UCSD-AML1 (cell line): ENCODE results near the gene NRL.

Experiments
- DNase-seq: peaks from one replicate; lab custom pipeline; 2025; ENCODE audit not compliant: unreplicated experiment; lab: John Stamatoyannopoulos, UW

Gene NRL

DNA sequence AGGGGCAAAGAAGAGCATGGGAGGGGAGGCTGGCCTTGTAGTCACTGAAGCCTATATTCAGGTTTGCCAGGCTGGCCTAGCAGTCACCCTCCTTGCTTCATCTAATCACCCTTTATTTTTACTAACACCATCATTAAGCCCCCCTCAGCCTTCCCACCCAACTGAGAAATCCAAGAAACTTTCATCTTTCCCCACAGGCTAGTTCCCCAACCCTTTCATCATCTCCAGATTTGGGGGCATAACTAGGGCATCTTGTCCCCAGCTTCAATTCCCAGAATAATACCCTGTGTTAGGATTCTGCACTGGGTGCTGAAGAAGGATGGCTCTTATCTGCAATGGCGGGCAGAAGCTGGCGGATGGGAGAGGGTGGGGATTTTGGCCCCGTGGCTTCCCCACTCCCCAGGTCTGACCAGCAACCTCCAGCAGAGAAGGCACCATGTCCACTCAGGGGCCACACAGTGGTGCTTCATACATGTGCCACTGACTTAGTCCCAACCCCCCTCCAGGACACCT lies 13.7 kb downstream of the NRL start:
- no peak for DNase-seq

DNA sequence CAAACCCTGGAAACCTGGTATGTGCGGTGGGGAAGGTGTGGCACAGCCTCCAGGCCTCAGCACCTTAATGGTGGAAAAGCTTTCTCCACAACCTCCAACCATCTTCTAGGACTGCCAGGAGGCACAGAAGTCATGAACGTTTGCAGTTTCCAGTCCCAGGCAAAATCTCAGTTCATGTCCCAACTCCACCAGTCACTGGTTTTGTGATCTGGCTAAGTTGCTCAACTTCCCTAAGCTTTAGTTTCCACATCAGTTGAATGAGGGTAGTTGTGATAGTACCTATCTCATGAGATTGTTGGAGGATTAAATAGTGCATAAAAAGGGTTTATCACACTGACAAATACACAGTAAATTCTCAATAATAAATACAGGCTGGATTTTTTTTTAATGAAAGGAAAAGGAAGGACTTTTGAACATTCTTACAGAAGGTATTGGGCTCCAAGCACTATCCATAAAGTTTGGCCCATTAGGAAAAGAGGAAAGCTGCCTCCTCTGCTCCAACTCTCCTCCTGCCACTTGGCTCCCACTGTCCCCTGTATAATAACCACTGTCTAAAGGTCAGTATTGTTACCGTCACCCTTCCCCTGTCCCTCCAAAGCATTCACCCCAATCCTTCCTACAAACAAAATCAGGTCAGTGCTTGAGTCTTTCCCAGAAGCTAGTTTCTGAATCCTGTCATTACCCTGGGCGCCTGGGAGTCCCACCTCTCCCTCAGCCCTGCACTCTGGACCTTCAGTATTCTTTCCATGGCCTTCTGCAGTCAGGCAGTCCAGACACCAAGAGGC lies 14.4 kb downstream of the NRL start:
- no peak for DNase-seq

DNA sequence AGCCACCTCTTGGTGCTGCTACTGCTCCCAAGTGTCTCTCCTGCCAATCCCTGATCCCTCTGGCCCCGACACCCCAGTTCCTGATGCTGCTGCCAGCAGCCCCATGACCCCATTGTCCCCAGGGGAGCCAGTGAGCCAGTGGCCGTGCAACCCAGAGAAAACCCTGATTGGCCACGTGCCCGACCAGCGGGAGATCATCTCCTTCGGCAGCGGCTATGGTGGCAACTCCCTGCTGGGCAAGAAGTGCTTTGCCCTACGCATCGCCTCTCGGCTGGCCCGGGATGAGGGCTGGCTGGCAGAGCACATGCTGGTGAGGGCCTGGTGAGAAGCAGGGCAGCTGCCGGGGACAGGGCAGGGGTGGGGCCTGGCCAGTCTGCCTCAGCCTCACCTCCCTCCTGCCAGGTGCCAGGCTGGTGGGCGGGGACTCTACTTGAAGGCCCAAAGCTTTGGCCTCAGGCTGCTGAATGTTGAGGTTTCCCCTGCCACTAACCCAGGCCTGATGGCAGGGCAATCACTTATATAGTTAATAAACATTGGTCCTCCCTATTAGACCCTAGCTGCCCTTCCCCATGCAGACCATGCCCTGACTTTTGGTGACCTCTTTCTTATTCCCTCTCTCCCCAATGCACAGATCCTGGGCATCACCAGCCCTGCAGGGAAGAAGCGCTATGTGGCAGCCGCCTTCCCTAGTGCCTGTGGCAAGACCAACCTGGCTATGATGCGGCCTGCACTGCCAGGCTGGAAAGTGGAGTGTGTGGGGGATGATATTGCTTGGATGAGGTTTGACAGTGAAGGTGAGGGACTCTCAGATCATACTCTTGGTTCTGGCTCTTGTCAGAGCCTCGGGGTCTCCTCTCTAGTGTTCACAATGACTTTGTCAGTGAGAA lies 15.6 kb downstream of the NRL start:
- DNase-seq = no peak

DNA sequence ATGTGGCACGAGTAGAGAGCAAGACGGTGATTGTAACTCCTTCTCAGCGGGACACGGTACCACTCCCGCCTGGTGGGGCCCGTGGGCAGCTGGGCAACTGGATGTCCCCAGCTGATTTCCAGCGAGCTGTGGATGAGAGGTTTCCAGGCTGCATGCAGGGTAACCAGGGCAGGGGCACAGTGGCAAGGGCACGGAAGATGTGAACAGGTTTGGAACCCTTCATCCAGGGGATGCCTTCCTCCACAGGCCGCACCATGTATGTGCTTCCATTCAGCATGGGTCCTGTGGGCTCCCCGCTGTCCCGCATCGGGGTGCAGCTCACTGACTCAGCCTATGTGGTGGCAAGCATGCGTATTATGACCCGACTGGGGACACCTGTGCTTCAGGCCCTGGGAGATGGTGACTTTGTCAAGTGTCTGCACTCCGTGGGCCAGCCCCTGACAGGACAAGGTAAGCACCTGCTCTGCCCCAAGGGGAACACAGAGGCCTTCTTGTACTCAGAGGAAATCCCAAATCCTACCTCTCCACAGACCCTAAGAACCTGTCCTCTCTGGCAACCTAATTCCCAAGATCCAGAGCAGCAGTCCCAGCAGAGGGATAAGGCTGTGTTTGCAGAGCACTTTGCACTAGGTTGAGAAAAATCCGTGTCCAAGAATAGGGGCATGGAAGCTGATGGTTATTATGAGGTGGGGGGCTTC lies 16.4 kb downstream of the NRL start:
- DNase-seq = no peak

DNA sequence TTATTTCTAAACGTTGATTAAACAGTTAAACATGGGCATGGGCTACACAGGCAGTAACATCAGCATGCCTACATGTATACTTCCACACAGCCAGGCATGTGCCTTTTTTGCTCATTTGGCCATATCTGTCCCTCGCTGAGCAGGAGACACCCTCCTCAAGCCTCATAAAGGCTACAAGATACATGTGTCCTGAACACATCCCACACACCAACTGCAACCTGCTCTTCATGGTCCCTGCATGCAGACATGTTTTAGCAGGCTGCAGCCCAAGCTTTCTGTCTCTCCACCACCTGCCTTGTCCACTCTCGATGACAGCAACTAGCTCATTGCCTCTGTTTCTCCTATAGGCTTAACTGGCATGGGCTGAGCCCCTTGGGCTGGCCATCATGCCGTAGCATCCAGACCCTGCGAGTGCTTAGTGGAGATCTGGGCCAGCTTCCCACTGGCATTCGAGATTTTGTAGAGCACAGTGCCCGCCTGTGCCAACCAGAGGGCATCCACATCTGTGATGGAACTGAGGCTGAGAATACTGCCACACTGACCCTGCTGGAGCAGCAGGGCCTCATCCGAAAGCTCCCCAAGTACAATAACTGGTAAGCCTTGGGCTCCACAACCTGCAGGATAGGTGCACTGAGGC lies 18.1 kb downstream of the NRL start:
- no peak for DNase-seq

DNA sequence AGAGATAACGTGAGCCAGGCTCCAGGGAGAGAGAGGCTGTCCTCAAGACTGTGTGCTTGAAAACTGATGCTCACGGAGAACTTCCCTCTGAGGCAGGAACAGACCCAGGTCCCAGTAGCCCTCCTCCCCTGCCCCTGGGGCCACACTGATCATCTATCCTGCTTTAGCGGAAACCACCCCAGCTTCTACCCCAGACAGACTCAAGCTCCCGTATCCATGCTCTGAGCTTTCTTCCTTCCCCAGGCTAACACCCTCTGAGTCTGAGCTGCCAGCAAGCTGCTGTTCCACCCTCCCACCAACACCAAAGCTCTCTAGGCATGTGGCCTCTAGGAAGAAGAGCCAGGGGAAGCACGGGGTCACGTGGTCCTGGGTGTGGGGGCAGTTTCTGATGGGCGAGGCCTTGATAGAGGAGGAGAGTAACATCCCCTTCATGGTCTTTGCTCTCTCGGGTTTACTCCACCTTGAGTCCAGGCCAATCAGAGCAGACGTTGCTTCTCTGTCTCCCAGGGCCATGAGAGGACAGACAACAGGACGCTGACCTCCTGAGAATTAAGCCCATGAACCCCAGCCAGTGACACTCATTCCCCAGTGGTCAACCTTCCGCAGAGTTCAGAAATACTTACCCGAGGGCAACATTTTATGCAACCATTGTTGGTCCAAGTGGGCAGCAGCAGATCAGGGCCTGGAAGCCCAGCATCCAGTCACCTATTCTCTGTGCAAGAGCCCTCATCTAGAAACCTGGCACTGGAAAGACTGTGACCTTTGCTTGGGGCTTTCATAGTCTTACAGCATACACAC lies 19.3 kb downstream of the NRL start:
- peak; percentile 71 for DNase-seq

DNA sequence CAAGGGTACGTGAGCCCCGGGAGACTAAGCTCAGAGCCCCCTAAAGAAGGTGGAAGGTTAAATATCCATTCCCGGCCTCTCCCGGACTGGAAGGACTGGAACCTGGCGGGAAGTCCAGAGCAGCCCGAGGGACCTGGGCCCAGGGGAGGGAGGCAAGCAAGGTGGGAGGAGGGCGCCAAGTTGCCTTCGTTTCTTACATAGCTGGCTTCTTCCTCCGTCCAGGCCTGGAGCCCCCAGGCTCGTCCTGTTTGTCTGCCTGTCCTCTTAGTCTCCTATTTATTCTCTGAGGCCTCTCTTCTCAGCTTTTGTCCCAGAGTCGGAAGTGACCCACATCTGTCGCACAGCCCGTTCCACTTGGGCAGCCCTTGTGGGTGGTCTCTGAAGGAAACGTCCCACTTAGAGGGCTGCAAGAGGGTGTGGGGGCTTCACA lies 19.9 kb downstream of the NRL start:
- peak; percentile 57 for DNase-seq

DNA sequence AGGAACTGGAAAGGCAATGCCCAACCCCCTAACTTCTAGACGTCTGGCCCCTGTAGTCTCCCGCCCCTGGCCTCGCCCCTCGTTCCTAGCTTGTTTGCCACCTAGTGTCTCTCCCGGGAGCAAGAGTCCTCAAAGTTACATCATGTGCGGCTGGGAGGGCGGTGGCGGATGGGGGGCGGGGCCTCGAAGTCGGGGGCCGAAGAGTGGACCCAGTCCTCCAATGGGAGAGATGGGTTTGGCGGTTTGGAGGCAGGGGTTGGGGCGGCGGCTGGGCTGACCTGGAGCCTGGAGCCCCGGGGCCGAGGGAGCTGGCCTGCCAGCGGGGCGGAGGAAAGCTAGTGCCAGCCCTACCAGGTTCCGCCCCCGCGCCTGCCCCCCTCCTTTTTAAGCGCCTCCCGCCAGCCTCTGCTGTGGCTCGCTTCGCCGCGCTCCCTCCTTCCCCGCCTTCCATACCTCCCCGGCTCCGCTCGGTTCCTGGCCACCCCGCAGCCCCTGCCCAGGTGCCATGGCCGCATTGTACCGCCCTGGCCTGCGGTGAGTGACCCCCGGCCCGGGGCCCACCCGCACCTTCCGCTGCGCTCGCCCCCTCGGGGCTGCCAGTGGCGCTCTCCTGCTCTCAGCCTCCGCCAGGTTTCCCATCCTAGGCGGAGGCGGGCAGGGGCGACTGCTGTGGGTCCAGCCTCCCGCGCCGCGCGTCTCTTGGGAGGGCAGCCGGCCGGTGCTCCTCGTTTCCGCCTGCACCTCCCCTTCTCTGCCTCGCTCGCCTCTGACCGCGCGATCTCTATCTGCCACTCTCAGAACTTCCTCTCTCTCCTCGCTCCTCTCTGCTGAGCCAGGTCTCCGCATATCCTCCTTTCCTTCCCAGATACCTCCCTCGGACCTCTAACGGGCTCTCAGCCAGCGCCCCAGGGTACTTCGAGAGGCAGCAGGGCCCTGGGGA lies 20.6 kb downstream of the NRL start, which contains the start of gene PCK2:
PCK2 (plus strand) TSS at position 411 of the 940 bp plus-strand sequence; CDS start at position 506, 95 bp downstream.
- peak; percentile 98 for DNase-seq

DNA sequence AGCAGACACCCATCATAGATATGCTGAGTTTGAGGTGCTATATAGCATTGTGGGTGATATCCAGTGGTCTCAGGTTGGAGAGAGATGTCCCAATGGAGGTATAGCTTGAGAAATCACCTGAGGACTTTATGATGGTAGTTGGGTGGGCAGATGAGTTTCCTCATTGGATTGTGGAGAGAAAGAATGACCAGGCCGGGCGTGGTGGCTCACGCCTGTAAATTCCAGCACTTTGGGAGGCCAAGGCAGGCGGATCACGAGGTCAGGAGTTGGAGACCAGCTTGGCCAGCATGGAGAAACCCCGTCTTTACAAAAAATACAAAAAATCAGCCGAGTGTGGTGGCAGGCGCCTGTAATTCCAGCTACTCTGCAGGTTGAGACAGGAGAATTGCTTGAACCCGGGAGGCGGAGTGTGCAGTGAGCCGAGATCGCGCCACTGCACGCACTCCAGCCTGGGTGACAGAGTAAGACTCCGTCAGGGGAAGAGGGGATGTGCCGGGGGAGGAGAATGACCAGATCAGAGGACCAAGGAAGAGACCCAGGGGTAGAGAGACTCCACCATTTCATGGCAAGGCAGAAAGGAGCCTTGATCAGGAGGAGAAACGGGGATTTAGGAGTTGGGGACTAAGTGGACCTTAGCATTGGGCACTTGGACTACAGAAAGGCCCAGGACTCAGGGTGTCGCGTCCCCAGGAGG lies 21.4 kb downstream of the NRL start:
- no peak for DNase-seq

DNA sequence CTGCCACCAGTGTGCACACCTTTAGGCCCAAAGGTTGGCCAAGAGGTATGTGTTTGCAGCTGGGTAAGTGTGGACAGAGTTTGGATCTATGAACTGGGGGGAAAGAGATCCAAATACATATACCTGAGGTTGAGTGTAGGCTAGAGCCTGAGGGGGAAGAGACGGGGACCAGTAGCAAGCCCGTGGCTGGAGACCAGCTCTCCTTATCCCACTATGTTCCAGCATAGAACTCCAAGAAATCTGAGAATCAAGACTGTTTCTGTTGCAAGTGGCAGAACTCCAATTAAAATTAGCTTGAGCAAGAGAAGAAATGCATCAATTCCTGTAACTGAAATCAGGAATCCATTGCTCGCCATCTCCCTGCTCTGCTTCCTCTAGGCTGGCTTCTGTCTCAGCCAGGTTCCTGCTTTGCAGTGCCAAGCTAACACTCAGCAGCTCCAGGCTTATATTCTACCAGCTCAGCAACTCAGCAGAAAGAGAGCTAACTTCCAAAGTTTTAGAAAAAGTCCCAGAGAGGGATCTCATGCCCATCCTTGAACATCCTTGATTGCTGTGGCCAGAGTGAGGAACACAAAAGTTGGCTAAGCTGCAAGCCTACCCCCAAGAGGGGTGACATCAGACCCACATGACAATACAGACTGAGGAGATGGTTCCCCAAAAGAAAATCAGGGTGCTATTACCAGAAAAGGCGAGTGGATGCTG lies 22.1 kb downstream of the NRL start:
- no peak for DNase-seq

DNA sequence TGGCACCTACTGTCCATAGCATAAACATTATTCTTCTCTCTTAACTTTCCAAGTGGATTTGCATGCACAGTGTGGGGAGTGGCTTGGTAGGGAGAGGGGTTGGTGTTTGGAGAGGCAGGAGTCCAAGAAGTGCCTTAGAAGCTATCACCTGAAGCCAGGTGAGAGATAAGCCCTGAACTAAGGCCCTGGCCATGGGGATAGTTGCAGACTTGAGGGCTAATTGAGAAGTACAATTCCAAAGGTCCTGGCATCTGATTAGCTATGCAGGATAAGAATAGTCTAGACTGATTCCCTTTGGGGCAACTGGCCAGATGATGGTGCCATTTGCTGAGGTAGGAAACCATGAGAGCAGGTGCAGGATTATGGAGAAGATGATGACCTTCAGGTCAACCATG lies 22.6 kb downstream of the NRL start:
- no peak for DNase-seq

DNA sequence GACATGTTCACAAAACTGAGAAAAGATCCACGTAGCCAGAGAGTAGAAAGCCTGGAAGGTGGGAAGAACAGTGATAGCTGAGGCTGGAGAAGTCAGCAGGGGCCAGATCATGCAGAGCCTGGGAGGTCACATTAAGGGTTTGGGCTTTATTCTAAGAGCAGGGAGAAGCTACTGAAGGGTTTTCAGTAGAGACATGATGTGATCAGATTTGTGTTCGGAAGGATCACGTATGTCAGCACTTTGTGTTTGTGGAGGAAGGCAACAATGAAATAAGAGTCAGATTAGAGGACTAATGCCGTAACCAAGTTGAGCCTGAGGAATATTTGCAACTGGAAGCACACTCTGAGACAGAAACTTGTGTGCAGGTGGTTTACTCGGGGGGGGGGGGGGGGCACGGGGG lies 24.9 kb downstream of the NRL start:
- no peak for DNase-seq

DNA sequence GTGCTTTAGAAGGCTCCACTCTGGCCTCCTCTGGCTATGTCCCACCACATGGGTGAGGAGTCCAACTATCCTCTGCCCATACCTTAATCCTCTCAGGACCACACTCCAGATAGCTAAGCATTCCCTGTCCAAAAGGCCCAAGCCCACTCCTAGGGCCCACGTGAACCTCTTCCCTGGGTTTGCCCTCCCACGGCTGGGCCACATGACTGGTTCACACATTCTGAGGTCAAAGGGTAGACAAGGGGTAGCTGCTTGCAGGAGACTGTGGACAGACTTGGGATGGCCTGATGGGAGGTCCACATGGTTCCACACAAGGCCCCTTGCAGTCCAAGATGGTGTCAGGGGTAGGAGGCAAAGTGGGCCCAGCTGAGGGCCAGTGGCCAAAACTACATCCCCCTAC lies 26.7 kb downstream of the NRL start:
- DNase-seq = no peak

DNA sequence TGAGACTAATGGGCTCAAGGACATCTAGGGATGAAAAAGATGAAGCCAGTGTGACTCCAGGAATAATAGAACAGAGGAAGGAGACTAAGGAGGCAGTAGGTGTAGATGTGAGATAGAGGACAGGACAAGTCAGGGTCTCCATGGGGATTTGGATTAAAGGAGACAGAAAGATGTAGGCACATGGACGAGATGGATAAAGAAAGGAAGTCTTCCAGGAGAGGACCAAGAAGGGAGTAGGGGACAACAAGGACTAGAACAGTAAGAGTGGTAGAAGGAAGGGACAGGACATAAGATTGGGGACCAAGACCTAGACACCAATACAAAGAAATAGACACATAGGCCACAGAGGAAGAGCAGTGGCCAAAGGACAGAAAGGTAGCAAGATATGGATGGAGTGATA lies 27.7 kb downstream of the NRL start:
- no peak for DNase-seq

DNA sequence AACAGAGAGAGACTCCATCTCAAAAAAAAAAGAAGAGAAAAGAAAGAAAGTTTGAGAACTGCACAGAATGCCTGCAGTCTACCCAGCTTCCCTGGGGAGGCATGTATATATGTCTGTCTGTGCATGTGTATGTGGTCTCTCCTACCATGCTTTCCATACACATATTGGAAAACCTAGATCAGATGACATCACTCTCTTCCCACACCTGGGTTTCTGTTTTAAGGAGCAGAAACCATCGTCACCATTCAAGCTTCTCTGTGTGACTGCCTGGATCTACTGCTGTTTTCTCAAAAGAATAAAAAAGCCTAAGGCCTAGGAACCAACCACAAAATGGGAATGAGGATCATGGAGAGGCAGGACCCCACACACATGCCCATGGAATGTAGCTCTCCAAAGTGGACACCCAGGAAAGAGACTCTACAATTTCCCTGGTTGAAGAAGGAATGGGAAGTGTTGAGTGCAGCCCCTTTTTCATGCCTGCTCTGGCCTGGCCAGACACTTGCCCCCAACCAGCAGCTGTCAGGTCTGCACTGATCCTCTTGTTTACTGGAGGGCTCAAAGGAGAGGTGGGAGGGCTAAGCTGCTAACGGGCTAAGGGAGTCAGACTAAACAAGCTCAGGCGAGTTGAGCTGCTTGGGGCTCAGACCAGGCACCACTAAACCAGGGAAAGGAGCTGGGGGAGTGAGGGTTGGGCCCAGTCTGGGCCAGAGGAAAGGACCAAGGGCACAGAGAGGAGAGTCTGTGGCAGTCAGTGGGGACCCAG lies 28.4 kb downstream of the NRL start:
- no peak for DNase-seq

DNA sequence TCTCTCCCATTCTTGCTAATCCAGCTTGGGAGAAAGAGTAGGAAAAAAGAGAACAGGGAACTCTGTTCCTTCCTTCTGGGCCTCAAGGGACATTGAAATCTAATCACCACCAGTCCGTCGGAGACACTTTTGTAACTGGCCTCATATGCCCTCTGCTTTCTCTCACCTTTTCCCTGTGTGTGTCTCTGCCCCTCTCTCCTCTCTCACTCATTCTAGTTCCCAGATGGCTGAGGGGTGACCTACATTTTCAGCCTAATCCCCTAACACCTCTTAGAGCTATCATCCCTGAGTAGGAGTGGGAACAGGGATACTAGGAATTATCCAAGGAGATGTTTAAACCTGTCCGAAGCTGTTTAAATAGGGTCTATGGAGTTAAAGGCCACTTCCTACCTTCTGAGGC lies 29.5 kb downstream of the NRL start:
- DNase-seq = no peak

DNA sequence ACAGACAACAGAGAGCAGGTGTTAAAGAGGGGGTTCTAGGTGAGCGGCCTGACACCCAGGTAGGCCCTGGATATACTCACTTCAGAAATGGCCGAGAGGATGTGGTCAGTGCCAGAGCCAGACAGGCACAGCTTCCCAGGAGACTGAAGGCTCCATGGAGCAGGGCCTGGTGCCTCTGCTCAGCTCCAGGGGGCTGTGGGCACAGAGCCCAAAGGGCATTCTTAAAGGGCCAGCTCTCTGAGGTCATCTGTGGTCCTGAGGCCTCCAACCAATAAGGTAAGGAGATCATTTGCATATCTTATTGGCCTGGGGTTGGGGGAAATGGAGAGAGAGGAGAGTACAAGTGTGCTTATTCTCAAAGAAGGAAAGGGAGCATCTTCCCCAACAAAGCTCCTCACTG lies 30.3 kb downstream of the NRL start:
- no peak for DNase-seq
